Activated naive CD8-positive, alpha-beta T cell treated with anti-CD3 and anti-CD28 coated beads, Interleukin-2, amount 10 ng/mL, durations not matched to agents 7 days and 5 days (primary cell): ENCODE results near the gene ARPC1A. TPM values are rescaled to one million over a fixed set of nuclear protein-coding genes. Genes with fewer than 3 reads are reported as not detected.
A peak's percentile ranks its signal among the peaks of the same experiment; 100 is the strongest.
"Not testable (repeated sequence)": the region's sequence is repeated elsewhere in the genome, so short reads cannot be mapped to it uniquely, and the experiment has no call there.

Source experiments
- ATAC-seq: fragments of 150-1000 bp; cut with Tn5 transposase; one replicate; pipeline ENCODE4 v1.10.0; 2021; ENCODE audit warnings: low read depth, moderate library complexity
- POLR2A ChIA-PET: fragments of 350-600 bp; sonication (Branson Sonifier 250); formaldehyde crosslinking; loops from one replicate; lab custom pipeline; 2021; ENCODE audit warnings: antibody characterized with exemption; lab: Charles Lee
- DNase-seq: peaks from one replicate; pipeline ENCODE4 v3.0.0; 2021
- H3K27ac Mint-ChIP-seq: one replicate; pipeline ENCODE4 v1.8.0; 2022; ENCODE audit warnings: mild to moderate bottlenecking, mixed read lengths
- H3K27me3 Mint-ChIP-seq: one replicate; pipeline ENCODE4 v1.8.0; 2022; ENCODE audit warnings: mild to moderate bottlenecking, moderate library complexity, mixed read lengths
- H3K36me3 Mint-ChIP-seq: one replicate; pipeline ENCODE4 v1.8.0; 2021; ENCODE audit warnings: mild to moderate bottlenecking, mixed read lengths
- H3K4me1 Mint-ChIP-seq: one replicate; pipeline ENCODE4 v1.8.0; 2021; ENCODE audit warnings: mixed read lengths
- H3K4me3 Mint-ChIP-seq: one replicate; pipeline ENCODE4 v1.8.0; 2022; ENCODE audit warnings: mild to moderate bottlenecking, moderate library complexity, mixed read lengths
- H3K9me3 Mint-ChIP-seq: one replicate; pipeline ENCODE4 v1.8.0; 2021; ENCODE audit warnings: mixed read lengths
- total RNA-seq, 2 experiments: library from RNA; stranded (reverse); gene quantifications; one replicate each; pipeline ENCODE4 v1.2.3, GENCODE V29; 2021

Gene ARPC1A
- total RNA-seq, 2 experiments from 2014 or later: 50.6 to 53.5 TPM

- H3K4me1 Mint-ChIP-seq: peaks cover 41% of the 10 kb centered on the region
Measured at GRCh38 chr7:99379043-99379577, 53.4 kb downstream of the ARPC1A start.

GRCh38 chr7:99379693-99380031, 54.0 kb downstream of the ARPC1A start:
- H3K9me3 Mint-ChIP-seq, H3K27me3 Mint-ChIP-seq, ATAC-seq, DNase-seq: not testable (repeated sequence)
- peaks cover 42% of the 10 kb centered on the region for H3K4me1 Mint-ChIP-seq
- peaks cover 27% of the 10 kb centered on the region for H3K36me3 Mint-ChIP-seq
- H3K4me3 Mint-ChIP-seq: peak overlapping the region; percentile 85
- H3K27ac Mint-ChIP-seq: peak overlapping the region; percentile 96
- POLR2A ChIA-PET: interaction anchor here (1.5 kb wide), 1 partner anchor 29 kb away, joined by 8 read pairs; the partner anchor contains the start of genes BUD31 and PDAP1

More at GRCh38 chr7:99379043-99379577, 53.4 kb downstream of the ARPC1A start:
- Mint-ChIP-seq H3K27ac (peak overlapping the region; percentile 96), H3K4me3 (peak overlapping the region; percentile 85), H3K36me3 (peaks cover 27% of the 10 kb centered on the region), H3K27me3 (no peaks in the 10 kb centered on the region), H3K9me3 (no peaks in the 10 kb centered on the region)
- ATAC-seq: no peak
- POLR2A ChIA-PET: interaction anchor here (0.5 to 1.5 kb wide), 2 partner anchors 30 to 582 kb away, joined by 3 to 8 read pairs; partner anchors contain the start of genes BUD31 and PDAP1
- DNase-seq: no peak

GRCh38 chr7:99380032-99380822, 54.5 kb downstream of the ARPC1A start:
- ATAC-seq (peak; percentile 9), DNase-seq (no peak)
- peaks cover 27% of the 10 kb centered on the region for H3K36me3 Mint-ChIP-seq
- H3K9me3 Mint-ChIP-seq: no peaks in the 10 kb centered on the region
- H3K4me1 Mint-ChIP-seq: peaks cover 42% of the 10 kb centered on the region
- H3K4me3 Mint-ChIP-seq: peak overlapping the region; percentile 85
- POLR2A ChIA-PET: interaction anchor here (0.6 to 1.3 kb wide), 7 partner anchors 10 to 48 kb away, joined by 3 to 22 read pairs (median 4); partner anchors contain the start of genes BUD31 and PDAP1
- H3K27ac Mint-ChIP-seq: peak overlapping the region; percentile 96
- no peaks in the 10 kb centered on the region for H3K27me3 Mint-ChIP-seq

- H3K36me3 Mint-ChIP-seq: peaks cover 27% of the 10 kb centered on the region
- no peaks in the 10 kb centered on the region for H3K9me3 Mint-ChIP-seq
- peak overlapping the region; percentile 85 for H3K4me3 Mint-ChIP-seq
- peak; percentile 92 for ATAC-seq
- H3K27me3 Mint-ChIP-seq: no peaks in the 10 kb centered on the region
- peak overlapping the region; percentile 96 for H3K27ac Mint-ChIP-seq
- DNase-seq: peak; percentile 80
- POLR2A ChIA-PET: interaction anchor here (0.6 to 1.3 kb wide), 8 partner anchors 9 to 47 kb away, joined by 3 to 22 read pairs (median 4); partner anchors contain the start of genes BUD31 and PDAP1
- peaks cover 42% of the 10 kb centered on the region for H3K4me1 Mint-ChIP-seq
Measured at GRCh38 chr7:99380823-99381663, 55.3 kb downstream of the ARPC1A start.

- Mint-ChIP-seq H3K4me1 (peaks cover 40% of the 10 kb centered on the region), H3K36me3 (peaks cover 26% of the 10 kb centered on the region), H3K27me3 (no peaks in the 10 kb centered on the region), H3K4me3 (peak overlapping the region; percentile 85), H3K9me3 (no peaks in the 10 kb centered on the region), H3K27ac (peak overlapping the region; percentile 96)
- ATAC-seq: no peak
- POLR2A ChIA-PET: interaction anchor here (0.9 to 1.2 kb wide), 2 partner anchors 9 to 19 kb away, joined by 5 to 6 read pairs; no protein-coding TSS in a partner anchor
- no peak for DNase-seq
Measured at GRCh38 chr7:99381664-99382075, 56.0 kb downstream of the ARPC1A start.

- Mint-ChIP-seq H3K4me1 (peaks cover 34% of the 10 kb centered on the region), H3K27ac (peak overlapping the region; percentile 80), H3K4me3 (no peak overlapping the region), H3K36me3 (peaks cover 22% of the 10 kb centered on the region), H3K27me3 (no peaks in the 10 kb centered on the region), H3K9me3 (no peaks in the 10 kb centered on the region)
- DNase-seq: no peak
- POLR2A ChIA-PET: interaction anchor here (0.8 to 1.6 kb wide), 3 partner anchors 26 to 121 kb away, joined by 4 read pairs; partner anchors contain the start of genes ARPC1A and BUD31
- ATAC-seq: no peak
Measured at GRCh38 chr7:99383203-99383602, 57.5 kb downstream of the ARPC1A start.

- Mint-ChIP-seq H3K27ac (peak overlapping the region; percentile 48), H3K36me3 (peaks cover 24% of the 10 kb centered on the region), H3K4me3 (no peak overlapping the region), H3K4me1 (peaks cover 33% of the 10 kb centered on the region), H3K9me3 (no peaks in the 10 kb centered on the region), H3K27me3 (no peaks in the 10 kb centered on the region)
- ATAC-seq: no peak
- POLR2A ChIA-PET: no interaction called here
- no peak for DNase-seq
Measured at GRCh38 chr7:99383791-99384370, 58.2 kb downstream of the ARPC1A start.

GRCh38 chr7:99384523-99384922, 58.8 kb downstream of the ARPC1A start:
- Mint-ChIP-seq H3K4me3 (no peak overlapping the region), H3K9me3 (no peaks in the 10 kb centered on the region), H3K27ac (peak overlapping the region; percentile 12), H3K4me1 (peaks cover 27% of the 10 kb centered on the region), H3K36me3 (peaks cover 22% of the 10 kb centered on the region), H3K27me3 (no peaks in the 10 kb centered on the region)
- POLR2A ChIA-PET: no interaction called here
- ATAC-seq: no peak
- no peak for DNase-seq

GRCh38 chr7:99385564-99385963, 59.9 kb downstream of the ARPC1A start:
- Mint-ChIP-seq H3K27me3 (no peaks in the 10 kb centered on the region), H3K9me3 (no peaks in the 10 kb centered on the region), H3K4me3 (no peak overlapping the region), H3K27ac (peak overlapping the region; percentile 59), H3K4me1 (peaks cover 18% of the 10 kb centered on the region), H3K36me3 (peaks cover 21% of the 10 kb centered on the region)
- no peak for ATAC-seq
- POLR2A ChIA-PET: no interaction called here
- no peak for DNase-seq

GRCh38 chr7:99386584-99387238, 61.0 kb downstream of the ARPC1A start:
- Mint-ChIP-seq H3K27ac (peak overlapping the region; percentile 58), H3K36me3 (peaks cover 18% of the 10 kb centered on the region), H3K9me3 (no peaks in the 10 kb centered on the region), H3K4me3 (no peak overlapping the region), H3K4me1 (peaks cover 11% of the 10 kb centered on the region), H3K27me3 (no peaks in the 10 kb centered on the region)
- DNase-seq (no peak), ATAC-seq (peak; percentile 74)
- POLR2A ChIA-PET: interaction anchor here (0.6 to 1.6 kb wide), 4 partner anchors 14 to 775 kb away, joined by 3 to 6 read pairs (median 4); partner anchors contain the start of genes BUD31 and PDAP1

GRCh38 chr7:99387239-99387635, 61.5 kb downstream of the ARPC1A start:
- not testable (repeated sequence) for H3K4me3 Mint-ChIP-seq, H3K27me3 Mint-ChIP-seq, H3K9me3 Mint-ChIP-seq, ATAC-seq, DNase-seq
- Mint-ChIP-seq H3K36me3 (peaks cover 21% of the 10 kb centered on the region), H3K27ac (peak overlapping the region; percentile 58), H3K4me1 (peaks cover 13% of the 10 kb centered on the region)
- POLR2A ChIA-PET: interaction anchor here (0.6 to 1.6 kb wide), 4 partner anchors 13 to 774 kb away, joined by 3 to 6 read pairs (median 4); partner anchors contain the start of genes BUD31 and PDAP1

- ATAC-seq: no peak
- POLR2A ChIA-PET: interaction anchor here (1.2 to 1.6 kb wide), 2 partner anchors 13 to 21 kb away, joined by 4 to 6 read pairs; partner anchors contain the start of genes BUD31 and PDAP1
- Mint-ChIP-seq H3K27ac (no peak overlapping the region), H3K9me3 (no peaks in the 10 kb centered on the region), H3K36me3 (peaks cover 21% of the 10 kb centered on the region), H3K4me3 (no peak overlapping the region), H3K4me1 (peaks cover 16% of the 10 kb centered on the region), H3K27me3 (no peaks in the 10 kb centered on the region)
- DNase-seq: no peak
Measured at GRCh38 chr7:99387912-99388311, 62.2 kb downstream of the ARPC1A start.
